GM21515 (cell line): Measurements from ENCODE around the gene IL1RAPL1.
"Not testable (repeated sequence)": the region's sequence is repeated elsewhere in the genome, so short reads cannot be mapped to it uniquely, and the experiment has no call there.

ENCODE experiments used
- ATAC-seq: cut with Tn5 transposase; IDR thresholded peaks from one replicate; pipeline ENCODE4 v1.9.1; 2021; ENCODE audit not compliant: unreplicated experiment

IL1RAPL1 gene

DNA sequence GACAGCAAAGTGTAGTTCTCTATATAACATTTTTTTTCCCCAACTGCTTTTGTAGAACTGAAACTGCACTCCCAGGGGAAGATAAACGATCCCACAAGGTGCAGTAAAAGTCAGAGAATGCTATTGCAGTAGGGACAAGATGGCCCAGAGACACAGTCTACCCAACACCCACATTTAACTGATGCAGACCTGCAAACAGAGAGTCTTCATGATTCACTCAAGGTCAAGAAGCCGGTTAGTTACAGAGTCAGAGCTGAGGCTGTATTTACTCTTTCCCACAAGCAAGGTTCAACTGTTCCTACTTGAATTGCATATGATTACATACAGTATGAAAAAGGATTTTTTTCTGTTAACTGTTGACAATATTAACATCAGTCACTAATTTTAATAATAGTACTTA, 654.6 kb downstream of the IL1RAPL1 start:
- no peak for ATAC-seq

DNA sequence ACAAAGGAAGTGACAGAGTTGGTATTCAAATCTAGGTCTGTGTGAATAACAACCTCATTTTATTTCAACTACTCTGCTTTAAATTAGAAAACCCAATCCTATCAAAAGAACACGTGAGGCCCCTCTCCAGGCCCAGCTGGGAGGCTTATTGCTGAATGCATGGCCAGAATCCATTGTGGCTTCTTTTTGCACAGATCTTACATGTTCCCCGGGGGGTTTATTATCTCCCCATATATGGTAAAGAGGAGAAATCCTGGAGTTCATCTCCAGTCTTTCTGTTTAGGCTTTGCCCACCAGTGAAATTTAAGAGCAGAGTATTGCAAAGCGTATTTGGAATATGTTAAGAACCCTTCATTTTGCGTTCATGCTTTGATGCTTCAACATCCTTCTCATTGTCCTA, 655.6 kb downstream of the IL1RAPL1 start:
- no peak for ATAC-seq

DNA sequence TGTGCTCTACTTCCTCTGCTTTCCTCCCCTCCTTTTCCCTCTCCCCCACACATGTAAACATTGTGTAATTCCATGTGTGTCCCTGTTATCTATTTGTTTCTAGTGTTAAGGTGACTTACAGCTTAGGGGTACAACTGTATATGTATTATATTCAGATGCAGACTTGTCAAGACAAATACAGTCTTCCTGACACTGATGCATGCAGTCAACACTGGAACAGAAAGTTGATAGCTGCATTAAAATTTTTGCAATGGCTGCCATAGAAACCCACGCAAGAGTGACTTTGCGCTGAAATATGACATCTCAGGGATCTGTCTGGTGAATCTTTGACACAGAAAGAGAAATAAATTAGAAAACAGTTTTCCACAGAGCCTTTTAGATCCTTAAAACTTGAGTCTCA, 656.7 kb downstream of the IL1RAPL1 start:
- no peak for ATAC-seq

DNA sequence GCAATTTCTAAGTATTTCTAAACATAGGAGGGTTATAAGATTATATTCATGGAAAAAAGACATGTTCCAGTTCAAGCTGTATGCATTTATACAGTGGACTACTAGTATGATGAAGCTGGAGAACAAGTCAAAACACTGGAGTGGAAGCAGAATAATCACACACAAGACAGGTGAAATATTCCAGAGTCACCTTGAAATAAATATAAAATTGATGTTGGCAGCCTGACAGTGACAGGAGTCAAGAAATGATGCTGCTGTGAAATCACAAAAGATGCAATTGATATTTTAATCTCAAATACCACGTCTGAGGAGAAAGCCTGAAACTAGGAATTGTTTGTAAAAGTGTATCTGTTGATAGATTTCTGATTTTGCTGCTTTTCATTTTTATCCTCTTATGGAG, 667.3 kb downstream of the IL1RAPL1 start:
- ATAC-seq = no peak

DNA sequence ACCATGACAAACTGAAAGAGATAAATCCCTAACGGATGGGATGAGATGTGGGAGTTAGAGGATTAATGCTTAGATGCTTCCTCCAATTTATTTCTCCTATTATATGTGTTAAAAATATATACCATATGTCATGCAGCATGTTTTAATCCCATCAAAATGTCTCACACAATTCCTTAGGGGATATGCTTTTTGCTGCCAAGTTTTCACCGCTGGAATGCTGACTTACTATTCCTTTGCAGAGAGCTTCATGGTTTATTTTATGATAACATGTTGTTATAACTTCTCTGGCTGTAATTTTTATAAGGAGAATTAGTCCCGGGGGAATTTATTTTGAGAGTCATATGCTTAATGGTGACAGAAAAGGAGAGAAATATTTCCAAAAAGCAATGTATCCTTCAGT, 670.3 kb downstream of the IL1RAPL1 start:
- ATAC-seq = no peak

DNA sequence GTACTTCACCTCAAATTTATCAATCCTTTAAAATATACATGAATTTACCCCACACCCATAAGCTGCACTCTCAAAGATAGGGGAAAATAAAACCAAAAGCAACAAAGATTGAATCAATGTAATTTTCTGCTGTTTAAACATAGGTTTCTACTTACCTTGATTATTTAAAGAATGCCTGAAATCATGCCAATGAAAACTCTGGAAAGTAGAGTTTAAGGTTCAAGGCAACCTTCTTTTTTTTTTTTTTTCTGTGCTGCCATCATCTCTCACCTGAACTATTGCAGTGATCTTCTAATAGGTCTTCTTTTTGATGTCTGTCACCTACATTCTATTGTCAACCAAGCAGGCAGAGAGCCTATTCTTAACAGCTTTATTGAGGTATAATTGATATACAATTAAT, 682.1 kb downstream of the IL1RAPL1 start:
- ATAC-seq = no peak

DNA sequence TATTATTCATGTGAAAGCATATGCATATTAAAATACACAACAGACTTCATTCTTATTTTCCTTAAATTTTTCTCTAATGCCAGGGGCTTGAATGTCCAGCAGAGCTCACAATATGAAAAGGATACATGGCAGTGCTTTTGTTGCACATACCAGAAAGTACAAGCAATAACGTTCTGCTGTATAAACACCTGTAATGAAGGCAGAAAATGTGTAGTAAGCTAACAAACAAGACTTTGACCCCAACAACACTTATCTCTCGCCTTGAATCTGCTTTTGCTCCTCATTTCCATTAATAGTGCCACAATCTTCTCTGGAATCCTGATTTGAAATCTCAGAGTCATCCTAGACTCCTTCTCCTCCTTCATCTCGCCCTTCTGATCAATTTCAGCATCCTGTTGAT, 687.3 kb downstream of the IL1RAPL1 start:
- ATAC-seq = no peak

- ATAC-seq = no peak
These were observed 688.7 kb downstream of the IL1RAPL1 start for GRCh38 chrX:29275928-29276327.

DNA sequence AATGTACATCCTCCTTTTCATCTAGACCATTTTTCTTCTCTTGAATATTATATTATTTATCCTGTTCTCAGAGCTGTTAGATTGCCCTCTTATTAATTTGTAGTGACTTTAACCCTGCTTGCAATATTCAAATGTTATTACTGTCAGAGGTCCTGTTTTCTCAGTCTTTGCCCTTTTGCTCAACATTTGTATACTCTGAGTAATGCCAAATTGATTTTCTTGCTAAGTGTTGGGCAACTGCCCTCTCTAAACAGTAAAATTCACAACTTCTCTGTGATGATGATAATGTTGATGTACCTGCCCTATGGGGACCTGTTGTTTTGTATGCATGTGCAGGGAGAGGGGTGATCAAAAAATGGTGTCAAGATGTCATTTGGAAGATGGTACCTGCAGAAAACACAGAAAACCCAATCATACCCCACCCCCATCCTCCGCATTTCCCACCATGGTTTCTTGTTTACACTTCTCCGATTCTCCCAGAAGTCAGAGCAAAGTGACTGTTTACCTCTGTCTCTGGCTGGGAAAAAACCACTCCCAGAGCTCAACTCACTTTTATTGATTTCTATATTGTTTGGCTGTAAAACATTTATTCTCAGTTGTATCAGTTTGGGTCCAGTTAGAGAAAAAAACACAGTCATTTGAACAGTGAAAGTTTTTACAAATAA, 694.0 kb downstream of the IL1RAPL1 start:
- no peak for ATAC-seq

DNA sequence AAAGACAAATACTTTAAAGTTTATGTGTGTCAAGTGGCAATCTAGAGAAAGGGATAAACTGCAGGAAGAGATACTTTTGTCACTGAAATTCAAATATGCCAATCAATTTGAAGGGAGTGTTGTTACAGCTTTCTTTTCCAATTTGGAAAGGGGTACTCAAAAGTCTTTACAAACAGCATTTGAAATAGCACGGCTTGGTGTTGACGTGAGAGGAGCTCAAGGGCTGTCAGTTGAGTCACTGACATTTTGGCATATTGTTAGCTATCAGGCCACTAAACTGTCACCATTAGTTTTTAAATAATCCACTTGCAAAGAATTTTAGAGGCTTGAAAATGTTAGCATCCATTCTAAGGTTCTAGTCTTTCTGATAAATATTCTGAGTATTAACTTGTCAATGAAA, 698.4 kb downstream of the IL1RAPL1 start:
- no peak for ATAC-seq

- ATAC-seq = no peak
These were observed 708.9 kb downstream of the IL1RAPL1 start for GRCh38 chrX:29295987-29296680.

DNA sequence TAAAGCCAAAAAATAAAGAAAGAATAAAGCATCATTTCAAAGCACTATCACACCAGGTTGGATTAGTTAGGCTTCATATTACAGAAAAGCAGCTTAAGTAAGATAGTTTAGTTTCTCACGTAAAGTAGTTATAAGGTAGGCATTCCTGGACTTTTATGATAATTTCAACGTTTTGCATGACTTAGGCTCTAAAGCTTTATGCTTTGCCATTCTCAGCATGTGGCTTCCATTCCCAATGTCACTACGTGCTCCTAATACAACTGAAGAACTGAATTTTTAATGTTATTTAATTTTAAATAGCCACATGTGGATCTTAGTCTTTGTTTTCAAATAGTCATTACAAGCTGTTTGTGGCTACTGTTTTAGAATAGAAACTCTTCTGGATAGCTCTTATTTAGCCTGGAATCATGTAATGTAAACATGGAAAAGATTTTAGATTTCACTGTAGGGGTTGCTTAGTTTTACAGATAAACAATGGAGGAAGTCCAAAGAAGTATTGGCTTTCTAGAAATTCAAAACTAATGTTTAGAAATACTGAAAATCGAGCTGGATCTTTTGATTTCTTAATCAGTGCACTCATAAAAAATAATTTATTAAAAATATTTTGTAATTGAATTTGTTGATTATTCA, 710.0 kb downstream of the IL1RAPL1 start:
- ATAC-seq = no peak

DNA sequence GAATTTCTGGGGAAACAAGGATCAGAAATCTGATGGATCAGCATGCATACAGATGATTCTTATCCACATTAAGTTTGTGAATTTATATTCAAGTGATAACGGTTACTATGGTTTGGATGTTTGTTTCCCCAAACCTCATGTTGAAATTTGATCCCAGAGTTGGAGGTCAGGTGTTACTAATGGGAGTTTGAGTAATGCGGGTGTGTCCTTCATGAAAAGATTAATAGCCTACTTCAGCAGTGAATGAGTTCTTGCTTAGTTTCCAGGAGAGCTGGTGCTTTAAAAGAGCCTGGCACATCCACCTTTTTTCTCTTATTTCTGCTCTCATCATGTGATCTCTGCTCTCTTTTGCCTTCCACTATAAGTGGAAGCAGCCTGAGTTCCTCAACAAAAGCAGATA, 712.4 kb downstream of the IL1RAPL1 start:
- no peak for ATAC-seq

DNA sequence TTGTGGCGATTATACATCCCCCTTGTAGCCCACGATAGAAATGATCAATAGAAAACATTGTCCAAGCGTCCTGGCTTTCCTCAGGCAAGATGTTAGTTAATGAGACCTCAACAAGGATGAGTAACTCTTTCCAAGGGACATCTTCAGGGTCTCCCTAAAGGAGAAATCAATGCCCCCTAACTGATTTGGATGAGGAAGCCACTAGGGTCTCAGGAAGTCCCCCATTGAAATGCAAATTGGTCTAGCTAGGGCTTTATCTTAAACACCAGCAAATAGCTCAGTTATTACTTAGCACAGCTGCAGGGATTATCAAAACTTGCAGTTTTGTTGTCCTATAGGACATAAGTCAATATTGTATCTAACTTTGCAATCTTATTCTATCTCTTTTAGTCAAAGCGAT, 721.5 kb downstream of the IL1RAPL1 start:
- no peak for ATAC-seq

- no peak for ATAC-seq
These were observed 728.7 kb downstream of the IL1RAPL1 start for GRCh38 chrX:29315931-29316330.

DNA sequence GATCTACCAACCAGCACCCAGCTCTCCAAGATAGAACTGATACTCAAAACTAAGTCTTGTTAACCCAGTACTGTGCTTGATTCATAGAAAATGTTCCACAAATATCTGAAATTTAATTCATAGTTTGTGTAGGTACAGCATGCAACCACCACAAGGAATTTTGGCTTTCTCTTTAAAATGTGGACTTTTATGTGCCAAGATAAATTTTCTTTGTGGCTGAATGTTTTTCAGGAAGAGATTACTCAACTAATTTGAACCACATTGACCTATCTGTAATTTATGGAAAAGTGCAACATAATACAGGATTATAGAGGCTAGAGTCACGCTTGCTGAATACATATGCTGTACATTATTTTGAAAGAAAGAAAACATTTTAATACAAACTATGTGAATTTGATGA, 730.8 kb downstream of the IL1RAPL1 start:
- ATAC-seq = no peak

- ATAC-seq = not testable (repeated sequence)
These were observed 745.2 kb downstream of the IL1RAPL1 start for GRCh38 chrX:29332429-29332828.

- ATAC-seq = not testable (repeated sequence)
These were observed 745.8 kb downstream of the IL1RAPL1 start for GRCh38 chrX:29333091-29333490.

- ATAC-seq = no peak
These were observed 761.0 kb downstream of the IL1RAPL1 start for GRCh38 chrX:29348288-29348687.

DNA sequence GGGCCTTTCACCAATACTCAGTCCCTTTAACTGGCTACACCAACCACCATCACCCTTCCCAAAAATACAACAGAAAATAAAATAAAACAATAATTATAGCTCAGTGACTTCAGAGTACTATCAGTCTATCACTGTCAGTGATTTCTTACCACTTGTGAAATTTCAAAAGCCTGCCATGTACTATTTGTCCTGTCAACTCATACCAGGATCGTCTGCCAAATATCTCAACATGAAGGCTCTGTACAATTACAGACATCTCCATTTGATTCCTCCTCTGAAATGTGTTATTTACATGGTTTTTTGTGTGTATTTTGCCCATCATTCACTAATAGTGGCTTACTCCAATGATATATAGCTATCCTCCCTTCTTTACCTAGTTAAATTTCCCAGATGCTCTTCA, 772.0 kb downstream of the IL1RAPL1 start:
- ATAC-seq = no peak

DNA sequence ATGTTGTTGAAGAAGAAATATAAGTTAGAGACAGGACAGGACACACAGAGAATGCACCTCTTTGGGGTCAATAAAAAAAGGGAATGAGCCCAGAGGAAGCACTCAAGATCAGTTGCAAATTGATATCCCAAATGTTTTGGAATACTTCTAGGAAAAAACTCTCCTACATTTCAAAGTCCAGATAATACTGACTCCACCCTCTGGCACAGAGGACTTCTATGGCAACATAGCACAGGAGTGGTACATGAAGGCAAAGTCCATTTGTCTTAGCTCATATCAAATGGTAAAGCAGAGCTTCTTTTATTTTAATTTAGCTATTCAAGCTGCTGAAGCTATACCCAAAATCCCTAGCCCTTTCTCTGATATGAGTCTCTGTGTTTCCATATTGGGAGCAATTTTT, 787.5 kb downstream of the IL1RAPL1 start:
- ATAC-seq = not testable (repeated sequence)

DNA sequence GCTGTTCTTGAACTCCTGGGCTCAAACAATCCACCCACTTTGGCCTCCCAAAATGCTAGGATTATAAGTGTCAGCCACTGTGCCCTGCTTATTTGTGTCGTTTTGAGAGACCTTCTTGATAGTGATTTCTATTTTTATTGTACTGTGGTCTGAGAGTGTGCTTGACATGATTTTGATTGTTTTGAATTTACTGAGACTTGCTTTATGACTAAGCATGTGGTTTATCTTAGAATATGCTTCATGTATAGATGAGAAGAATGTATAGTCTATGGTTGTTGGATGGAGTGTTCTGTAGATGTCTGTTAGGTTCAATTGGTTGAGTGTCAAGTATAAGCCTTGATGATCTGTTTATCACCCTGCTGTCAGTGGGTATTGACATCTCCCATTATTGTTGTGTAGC, 789.3 kb downstream of the IL1RAPL1 start:
- ATAC-seq = no peak
